Medulla oblongata (tissue), 1 donor: ENCODE results near the gene CCHCR1.

ENCODE experiments used
- DNase-seq: peaks from one replicate; pipeline ENCODE4 v3.0.0-alpha.2; 2015; ENCODE audit errors: extremely low spot score

The CCHCR1 gene

GRCh38 chr6:31128093-31128676 is 29.4 kb downstream of the CCHCR1 start:
- peak; percentile 61 for DNase-seq

GRCh38 chr6:31126396-31127175 is 31.0 kb downstream of the CCHCR1 start:
- no peak for DNase-seq

- no peak for DNase-seq
Observed at GRCh38 chr6:31125586-31126363, 31.8 kb downstream of the CCHCR1 start.

- DNase-seq: no peak
Observed at GRCh38 chr6:31125162-31125561, 32.4 kb downstream of the CCHCR1 start.

GRCh38 chr6:31122791-31123706 is 34.6 kb downstream of the CCHCR1 start:
- peak; percentile 61 for DNase-seq

- DNase-seq: no peak
Observed at GRCh38 chr6:31121131-31121790, 36.3 kb downstream of the CCHCR1 start.

- DNase-seq: no peak
Observed at GRCh38 chr6:31120151-31120915, 37.3 kb downstream of the CCHCR1 start, which contains the start of gene CDSN. Gene CDSN (minus strand): TSS chr6:31120446. CDS start chr6:31120419, 27 bp downstream.

- no peak for DNase-seq
Observed at GRCh38 chr6:31118178-31118577, 39.4 kb downstream of the CCHCR1 start.

GRCh38 chr6:31116661-31117385 is 40.8 kb downstream of the CCHCR1 start:
- peak; percentile 20 for DNase-seq

GRCh38 chr6:31115941-31116560 is 41.6 kb downstream of the CCHCR1 start:
- DNase-seq: no peak

GRCh38 chr6:31114970-31115849 is 42.4 kb downstream of the CCHCR1 start:
- peak; percentile 71 for DNase-seq

- peak; percentile 44 for DNase-seq
Observed at GRCh38 chr6:31114541-31114878, 43.1 kb downstream of the CCHCR1 start, which contains the start of gene PSORS1C1. Gene PSORS1C1 (plus strand): TSS chr6:31114800. CDS start chr6:31129633, 14,833 bp downstream.

- DNase-seq: no peak
Observed at GRCh38 chr6:31113861-31114540, 43.6 kb downstream of the CCHCR1 start.

- no peak for DNase-seq
Observed at GRCh38 chr6:31112478-31112877, 45.1 kb downstream of the CCHCR1 start, which contains the start of gene C6orf15. Gene C6orf15 (minus strand): TSS chr6:31112575. CDS start chr6:31112555, 20 bp downstream.

GRCh38 chr6:31111712-31112111 is 45.9 kb downstream of the CCHCR1 start:
- DNase-seq: no peak

GRCh38 chr6:31110825-31111582 is 46.6 kb downstream of the CCHCR1 start:
- no peak for DNase-seq
